Measurements from ENCODE around the gene OLIG2. TPM values are rescaled to one million over a fixed set of nuclear protein-coding genes. Genes with fewer than 3 reads are reported as not detected.

Gene OLIG2
- total RNA-seq, 2 donors from 2014 or later: 0.53 TPM; not detected in 1

GRCh38 chr21:33064623-33065390, 39.1 kb downstream of the OLIG2 start:
- Mint-ChIP-seq H3K36me3 (ENCODE audit: low read depth) (no peaks in the 10 kb centered on the region), H3K27ac (no peak overlapping the region), H3K4me3 (no peak overlapping the region), H3K9me3 (peaks cover 5% of the 10 kb centered on the region), H3K27me3 (ENCODE audit: insufficient read depth) (peaks cover 79% of the 10 kb centered on the region), H3K4me1 (peaks cover 10% of the 10 kb centered on the region)
- Histone ChIP-seq H3K36me3 (ENCODE audit: control insufficient read depth, insufficient read depth, low read length) (no peaks in the 10 kb centered on the region), H3K27ac (ENCODE audit: low read depth, low read length) (no peak overlapping the region), H3K4me1 (ENCODE audit: control insufficient read depth, insufficient read depth, low read length) (no peaks in the 10 kb centered on the region), H3K4me3 (ENCODE audit: low read length) (no peak overlapping the region), H3K9me3 (ENCODE audit: control insufficient read depth, low read length) (peaks cover 7% of the 10 kb centered on the region), H3K27me3 (ENCODE audit: control insufficient read depth, insufficient read depth, low read length, poor library complexity, severe bottlenecking) (peaks cover 86% of the 10 kb centered on the region), H3K9ac (ENCODE audit: extremely low read depth, low read length, poor library complexity, severe bottlenecking) (no peak overlapping the region)
- WGBS, 2 experiments (ENCODE audit: insufficient coverage in 1 of 2, insufficient read length in 1 of 2): 32 to 48% methylated on average over 14 to 18 of the region's 18 CpGs
- TF ChIP-seq, protein P1, sequence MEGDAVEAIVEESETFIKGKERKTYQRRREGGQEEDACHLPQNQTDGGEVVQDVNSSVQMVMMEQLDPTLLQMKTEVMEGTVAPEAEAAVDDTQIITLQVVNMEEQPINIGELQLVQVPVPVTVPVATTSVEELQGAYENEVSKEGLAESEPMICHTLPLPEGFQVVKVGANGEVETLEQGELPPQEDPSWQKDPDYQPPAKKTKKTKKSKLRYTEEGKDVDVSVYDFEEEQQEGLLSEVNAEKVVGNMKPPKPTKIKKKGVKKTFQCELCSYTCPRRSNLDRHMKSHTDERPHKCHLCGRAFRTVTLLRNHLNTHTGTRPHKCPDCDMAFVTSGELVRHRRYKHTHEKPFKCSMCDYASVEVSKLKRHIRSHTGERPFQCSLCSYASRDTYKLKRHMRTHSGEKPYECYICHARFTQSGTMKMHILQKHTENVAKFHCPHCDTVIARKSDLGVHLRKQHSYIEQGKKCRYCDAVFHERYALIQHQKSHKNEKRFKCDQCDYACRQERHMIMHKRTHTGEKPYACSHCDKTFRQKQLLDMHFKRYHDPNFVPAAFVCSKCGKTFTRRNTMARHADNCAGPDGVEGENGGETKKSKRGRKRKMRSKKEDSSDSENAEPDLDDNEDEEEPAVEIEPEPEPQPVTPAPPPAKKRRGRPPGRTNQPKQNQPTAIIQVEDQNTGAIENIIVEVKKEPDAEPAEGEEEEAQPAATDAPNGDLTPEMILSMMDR (conservative IDR thresholded peaks at IDR 0.05): no peak
- DNase-seq: no peak

GRCh38 chr21:33067043-33067442, 41.3 kb downstream of the OLIG2 start:
- Histone ChIP-seq H3K9me3 (ENCODE audit: control insufficient read depth, low read length) (peaks cover 7% of the 10 kb centered on the region), H3K36me3 (ENCODE audit: control insufficient read depth, insufficient read depth, low read length) (no peaks in the 10 kb centered on the region), H3K4me3 (ENCODE audit: low read length) (no peak overlapping the region), H3K9ac (ENCODE audit: extremely low read depth, low read length, poor library complexity, severe bottlenecking) (no peak overlapping the region), H3K27me3 (ENCODE audit: control insufficient read depth, insufficient read depth, low read length, poor library complexity, severe bottlenecking) (peaks cover 94% of the 10 kb centered on the region), H3K27ac (ENCODE audit: low read depth, low read length) (no peak overlapping the region), H3K4me1 (ENCODE audit: control insufficient read depth, insufficient read depth, low read length) (no peaks in the 10 kb centered on the region)
- Mint-ChIP-seq H3K27me3 (ENCODE audit: insufficient read depth) (peaks cover 73% of the 10 kb centered on the region), H3K4me1 (peaks cover 17% of the 10 kb centered on the region), H3K4me3 (no peak overlapping the region), H3K27ac (no peak overlapping the region), H3K36me3 (ENCODE audit: low read depth) (no peaks in the 10 kb centered on the region), H3K9me3 (peaks cover 5% of the 10 kb centered on the region)
- TF ChIP-seq, protein P1 (conservative IDR thresholded peaks at IDR 0.05): no peak
- WGBS, 2 experiments (ENCODE audit: insufficient coverage in 1 of 2, insufficient read length in 1 of 2): 93 to 94% methylated on average over 4 to 7 of the region's 7 CpGs
- DNase-seq: no peak

DNA sequence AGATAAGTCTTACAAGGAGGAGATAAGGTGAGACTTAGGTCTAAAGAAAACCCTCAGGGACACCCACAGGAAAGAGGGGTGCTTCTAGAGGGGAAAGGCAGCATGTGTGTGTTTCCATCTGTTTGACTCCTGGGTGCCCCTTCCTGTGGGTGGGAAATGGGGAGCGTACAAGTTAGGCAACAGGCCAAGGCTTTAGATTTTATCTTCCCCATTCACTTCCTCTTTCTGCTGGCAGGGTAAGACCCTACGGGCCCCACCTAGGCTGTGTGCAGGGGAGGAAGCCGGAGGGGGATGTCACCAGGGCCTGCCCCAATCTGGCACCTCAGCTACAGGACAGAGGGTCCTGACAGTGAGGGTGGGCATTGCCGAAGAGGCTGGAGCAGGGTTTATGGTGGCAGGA, 41.7 kb downstream of the OLIG2 start:
- Mint-ChIP-seq H3K4me3 (no peak overlapping the region), H3K27me3 (ENCODE audit: insufficient read depth) (peaks cover 76% of the 10 kb centered on the region), H3K36me3 (ENCODE audit: low read depth) (no peaks in the 10 kb centered on the region), H3K27ac (no peak overlapping the region), H3K4me1 (peaks cover 20% of the 10 kb centered on the region), H3K9me3 (peaks cover 5% of the 10 kb centered on the region)
- DNase-seq: no peak
- Histone ChIP-seq H3K9me3 (ENCODE audit: control insufficient read depth, low read length) (peaks cover 7% of the 10 kb centered on the region), H3K4me1 (ENCODE audit: control insufficient read depth, insufficient read depth, low read length) (no peaks in the 10 kb centered on the region), H3K9ac (ENCODE audit: extremely low read depth, low read length, poor library complexity, severe bottlenecking) (no peak overlapping the region), H3K4me3 (ENCODE audit: low read length) (no peak overlapping the region), H3K27me3 (ENCODE audit: control insufficient read depth, insufficient read depth, low read length, poor library complexity, severe bottlenecking) (peaks cover 98% of the 10 kb centered on the region), H3K27ac (ENCODE audit: low read depth, low read length) (no peak overlapping the region), H3K36me3 (ENCODE audit: control insufficient read depth, insufficient read depth, low read length) (no peaks in the 10 kb centered on the region)
- TF ChIP-seq, protein P1 (conservative IDR thresholded peaks at IDR 0.05): no peak
- WGBS, 2 experiments (ENCODE audit: insufficient coverage in 1 of 2, insufficient read length in 1 of 2): 94% methylated on average over 4 of the region's 4 CpGs; no CpG with 5 or more reads in 1 of the 2 experiments

All from endodermal cell (in vitro differentiated cells).